Mucosa of descending colon (tissue), 3 donors: ENCODE results near the gene SCN3A. TPM values are rescaled to one million over a fixed set of nuclear protein-coding genes. Genes with fewer than 3 reads are reported as not detected.

Experiments used
- ATAC-seq: fragments of 200-7000 bp; cut with Tn5 transposase; one replicate; pipeline ENCODE4 v1.9.1; 2020; ENCODE audit warnings: mild to moderate bottlenecking, moderate library complexity
- DNase-seq, 3 donors: peaks; one replicate each; pipeline ENCODE4 v3.0.0-alpha.2; 2020
- H3K36me3 ChIP-seq: fragments of 200-600 bp; one replicate; pipeline ENCODE4 v1.8.0; 2021; ENCODE audit warnings: low read depth, mild to moderate bottlenecking
- H3K4me1 ChIP-seq: fragments of 200-600 bp; one replicate; pipeline ENCODE4 v1.8.0; 2021; ENCODE audit warnings: low read depth, mild to moderate bottlenecking
- H3K4me3 ChIP-seq: fragments of 200-600 bp; one replicate; pipeline ENCODE4 v1.8.0; 2021; ENCODE audit warnings: mild to moderate bottlenecking
- H3K9me3 ChIP-seq: fragments of 200-600 bp; one replicate; pipeline ENCODE4 v1.8.0; 2021; ENCODE audit warnings: mild to moderate bottlenecking
- CTCF ChIP-seq: fragments of 200-600 bp; IDR thresholded peaks from one replicate; pipeline ENCODE4 v1.8.0; 2022; ENCODE audit warnings: antibody characterized with exemption, mild to moderate bottlenecking
- intact Hi-C, 2 donors: fragments of 100-400 bp; cut with DNase I in 1 of 2; cut with micrococcal nuclease in 1 of 2; formaldehyde crosslinking; loops; one replicate each; pipeline versions ENCODE4 v1.11.0 to v1.11.1; 2022; cut with DNase I, micrococcal nuclease
- total RNA-seq, 3 donors: library from RNA; stranded (reverse); fragmentation: NEBNext Ultra II Directional in 2 of 3; extraction: Animal tissue kit (Norgen Biotek cat#: 25700) in 2 of 3; gene quantifications; one replicate each; pipeline versions ENCODE4 v1.2.1 to v1.2.4, GENCODE V29; 2021 to 2023
- donor health status: DM: no; HTN: no; CAD: no; lungs with moderate emphysema.
- donor health status: DM: no; HTN: no; CAD: no.
- donor health status: DM: no; HTN: yes; CAD: no.

SCN3A gene
- total RNA-seq, 3 donors from 2014 or later: 1.1 to 2.6 (median 2.1) TPM

GRCh38 chr2:165240916-165241315 lies 37.1 kb upstream of the SCN3A start:
- intact Hi-C loops: no loop called here
- Histone ChIP-seq H3K4me3 (no peak overlapping the region), H3K9me3 (no peaks in the 10 kb centered on the region), H3K36me3 (no peaks in the 10 kb centered on the region), H3K4me1 (no peaks in the 10 kb centered on the region)
- no peak for DNase-seq
- no peak for ATAC-seq
- TF ChIP-seq CTCF: no peak

- DNase-seq: no peak
- no peak for TF ChIP-seq CTCF
- Histone ChIP-seq H3K4me3 (no peak overlapping the region), H3K36me3 (no peaks in the 10 kb centered on the region), H3K4me1 (no peaks in the 10 kb centered on the region), H3K9me3 (no peaks in the 10 kb centered on the region)
- intact Hi-C loops: no loop called here
- no peak for ATAC-seq
Measured at GRCh38 chr2:165239856-165240515, 36.1 kb upstream of the SCN3A start.

- H3K9me3 ChIP-seq: no peaks in the 10 kb centered on the region
- intact Hi-C loops: no loop called here
- no peak for TF ChIP-seq CTCF
- DNase-seq: peak in 1 of 3 donors; percentile 45
- H3K4me3 ChIP-seq: no peak within 1 kb of the TSS
- H3K4me1 ChIP-seq: no peaks in the 10 kb centered on the region
- H3K36me3 ChIP-seq: no peaks in the 10 kb centered on the region
- peak; percentile 31 for ATAC-seq
Measured at GRCh38 chr2:165239230-165239629, 35.4 kb upstream of the SCN3A start, which contains the start of gene SCN2A. Gene SCN2A (plus strand): TSS chr2:165239414. CDS start chr2:165295824, 56,410 bp downstream.

GRCh38 chr2:165238295-165238694 lies 34.4 kb upstream of the SCN3A start:
- no peaks in the 10 kb centered on the region for H3K4me1 ChIP-seq
- ATAC-seq (no peak), DNase-seq (peak in 1 of 3 donors; percentile 11)
- H3K36me3 ChIP-seq: no peaks in the 10 kb centered on the region
- no peak for TF ChIP-seq CTCF
- H3K4me3 ChIP-seq: no peak overlapping the region
- intact Hi-C loops: no loop called here
- no peaks in the 10 kb centered on the region for H3K9me3 ChIP-seq

- TF ChIP-seq CTCF: no peak
- intact Hi-C loops: no loop called here
Measured at GRCh38 chr2:165237056-165237455, 33.2 kb upstream of the SCN3A start.

More at GRCh38 chr2:165237056-165237455, 33.2 kb upstream of the SCN3A start:
- Histone ChIP-seq H3K36me3 (no peaks in the 10 kb centered on the region), H3K9me3 (no peaks in the 10 kb centered on the region), H3K4me3 (no peak overlapping the region), H3K4me1 (no peaks in the 10 kb centered on the region)
- DNase-seq (no peak), ATAC-seq (no peak)
